Tibial nerve (tissue), 4 donors: Measurements from ENCODE around the gene INSIG1. TPM values are rescaled to one million over a fixed set of nuclear protein-coding genes. Genes with fewer than 3 reads are reported as not detected.

Experiments
- DNase-seq, 2 donors: peaks; one replicate each; pipeline ENCODE4 v3.0.0-alpha.2; 2019; ENCODE audit warnings: low spot score in 2 of 2
- H3K27ac ChIP-seq, 4 donors: fragments of 200-600 bp; sonication (generic) in 3 of 4; one replicate each; pipeline ENCODE4 v1.5.1; 2017 to 2019; ENCODE audit warnings: mild to moderate bottlenecking in 1 of 4
- H3K27me3 ChIP-seq, 2 donors: fragments of 200-600 bp; sonication (generic) in 1 of 2; one replicate each; pipeline versions ENCODE4 v1.5.1 to v1.6.0; 2017 to 2019
- H3K36me3 ChIP-seq, 3 donors: fragments of 200-600 bp; sonication (generic); one replicate each; pipeline ENCODE4 v1.5.1; 2018 to 2019
- H3K4me1 ChIP-seq, 4 donors: fragments of 200-600 bp; sonication (generic) in 3 of 4; one replicate each; pipeline ENCODE4 v1.5.1; 2017 to 2019
- H3K4me3 ChIP-seq, 4 donors: fragments of 200-600 bp; sonication (generic) in 3 of 4; one replicate each; pipeline ENCODE4 v1.5.1; 2017 to 2019; ENCODE audit warnings: mild to moderate bottlenecking in 1 of 4, moderate library complexity in 1 of 4
- H3K9me3 ChIP-seq, 4 donors: fragments of 200-600 bp; sonication (generic) in 3 of 4; one replicate each; pipeline ENCODE4 v1.5.1; 2017 to 2019
- EP300 ChIP-seq, 2 donors: sonication (generic); formaldehyde crosslinking; IDR thresholded peaks; one replicate each; pipeline ENCODE4 v1.6.1; 2017; ENCODE audit warnings: antibody characterized with exemption in 2 of 2, mild to moderate bottlenecking in 1 of 2
- POLR2A ChIP-seq, 2 donors: fragments of 450-650 bp; IDR thresholded peaks; one replicate each; pipeline ENCODE4 v1.6.1; 2017; ENCODE audit warnings: antibody characterized with exemption in 2 of 2, mild to moderate bottlenecking in 2 of 2, moderate library complexity in 2 of 2
- WGBS, 2 donors: methylation state at CpG; one replicate each; pipeline ENCODE4 v1.1.5; 2018; 5-methylcytosine and 5-hydroxymethylcytosine counted together
- total RNA-seq, 4 donors: library from RNA; depleted of rRNA; stranded (reverse); fragments of >200 nt; gene quantifications; one replicate each; pipeline ENCODE4 v1.1.0, GENCODE V29; 2016
- TF ChIP-seq, protein P1 (sequence below), 5 experiments: fragments of 200-600 bp in 3 of 5; fragments of 450-650 bp in 2 of 5; sonication (generic) in 3 of 5; IDR thresholded peaks; one replicate each; pipeline ENCODE4 v1.5.1; 2016 to 2019; ENCODE audit warnings: antibody characterized with exemption in 5 of 5, mild to moderate bottlenecking in 3 of 5, moderate library complexity in 2 of 5

Gene INSIG1
- total RNA-seq, 4 donors from 2014 or later = 66.9 to 91.7 (median 80.5) TPM

- WGBS, 2 donors = 71 to 79% methylated on average over 2 of the region's 2 CpGs
- TF ChIP-seq POLR2A (IDR thresholded peaks at IDR 0.05) = no peak
- TF ChIP-seq, protein P1, sequence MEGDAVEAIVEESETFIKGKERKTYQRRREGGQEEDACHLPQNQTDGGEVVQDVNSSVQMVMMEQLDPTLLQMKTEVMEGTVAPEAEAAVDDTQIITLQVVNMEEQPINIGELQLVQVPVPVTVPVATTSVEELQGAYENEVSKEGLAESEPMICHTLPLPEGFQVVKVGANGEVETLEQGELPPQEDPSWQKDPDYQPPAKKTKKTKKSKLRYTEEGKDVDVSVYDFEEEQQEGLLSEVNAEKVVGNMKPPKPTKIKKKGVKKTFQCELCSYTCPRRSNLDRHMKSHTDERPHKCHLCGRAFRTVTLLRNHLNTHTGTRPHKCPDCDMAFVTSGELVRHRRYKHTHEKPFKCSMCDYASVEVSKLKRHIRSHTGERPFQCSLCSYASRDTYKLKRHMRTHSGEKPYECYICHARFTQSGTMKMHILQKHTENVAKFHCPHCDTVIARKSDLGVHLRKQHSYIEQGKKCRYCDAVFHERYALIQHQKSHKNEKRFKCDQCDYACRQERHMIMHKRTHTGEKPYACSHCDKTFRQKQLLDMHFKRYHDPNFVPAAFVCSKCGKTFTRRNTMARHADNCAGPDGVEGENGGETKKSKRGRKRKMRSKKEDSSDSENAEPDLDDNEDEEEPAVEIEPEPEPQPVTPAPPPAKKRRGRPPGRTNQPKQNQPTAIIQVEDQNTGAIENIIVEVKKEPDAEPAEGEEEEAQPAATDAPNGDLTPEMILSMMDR (IDR thresholded peaks at IDR 0.05) = no peak
- no peak for TF ChIP-seq EP300 (IDR thresholded peaks at IDR 0.05)
Measured at GRCh38 chr7:155348806-155349205, 51.1 kb downstream of the INSIG1 start.

GRCh38 chr7:155349601-155350331 lies 52.1 kb downstream of the INSIG1 start:
- Histone ChIP-seq H3K9me3 (no peaks in the 10 kb centered on the region), H3K4me1 (peaks cover 0 to 13% (median 0%) of the 10 kb centered on the region in 4 donors), H3K27ac (no peak overlapping the region), H3K27me3 (peaks cover 0 to 44% of the 10 kb centered on the region in 2 donors), H3K36me3 (no peaks in the 10 kb centered on the region), H3K4me3 (no peak overlapping the region)
- no peak for DNase-seq
- TF ChIP-seq, protein P1 (IDR thresholded peaks at IDR 0.05) = no peak
- TF ChIP-seq EP300 (IDR thresholded peaks at IDR 0.05) (no peak), POLR2A (IDR thresholded peaks at IDR 0.05) (no peak)
- WGBS, 2 donors = 67 to 84% methylated on average over 37 to 48 of the region's 49 CpGs

More at GRCh38 chr7:155348806-155349205, 51.1 kb downstream of the INSIG1 start:
- Histone ChIP-seq H3K27ac (no peak overlapping the region), H3K4me3 (no peak overlapping the region), H3K27me3 (peaks cover 0 to 44% of the 10 kb centered on the region in 2 donors), H3K36me3 (no peaks in the 10 kb centered on the region), H3K4me1 (peaks cover 0 to 18% (median 0%) of the 10 kb centered on the region in 4 donors), H3K9me3 (no peaks in the 10 kb centered on the region)
- DNase-seq = no peak

GRCh38 chr7:155351120-155351870 lies 53.6 kb downstream of the INSIG1 start:
- Histone ChIP-seq H3K9me3 (no peaks in the 10 kb centered on the region), H3K4me1 (peaks cover 0 to 6% (median 0%) of the 10 kb centered on the region in 4 donors), H3K36me3 (no peaks in the 10 kb centered on the region), H3K27ac (no peak overlapping the region), H3K27me3 (peaks cover 0 to 39% of the 10 kb centered on the region in 2 donors), H3K4me3 (no peak overlapping the region)
- TF ChIP-seq EP300 (IDR thresholded peaks at IDR 0.05) (no peak), POLR2A (IDR thresholded peaks at IDR 0.05) (no peak)
- TF ChIP-seq, protein P1 (IDR thresholded peaks at IDR 0.05) = no peak
- WGBS, 2 donors = 84 to 90% methylated on average over 14 of the region's 14 CpGs
- no peak for DNase-seq

DNA sequence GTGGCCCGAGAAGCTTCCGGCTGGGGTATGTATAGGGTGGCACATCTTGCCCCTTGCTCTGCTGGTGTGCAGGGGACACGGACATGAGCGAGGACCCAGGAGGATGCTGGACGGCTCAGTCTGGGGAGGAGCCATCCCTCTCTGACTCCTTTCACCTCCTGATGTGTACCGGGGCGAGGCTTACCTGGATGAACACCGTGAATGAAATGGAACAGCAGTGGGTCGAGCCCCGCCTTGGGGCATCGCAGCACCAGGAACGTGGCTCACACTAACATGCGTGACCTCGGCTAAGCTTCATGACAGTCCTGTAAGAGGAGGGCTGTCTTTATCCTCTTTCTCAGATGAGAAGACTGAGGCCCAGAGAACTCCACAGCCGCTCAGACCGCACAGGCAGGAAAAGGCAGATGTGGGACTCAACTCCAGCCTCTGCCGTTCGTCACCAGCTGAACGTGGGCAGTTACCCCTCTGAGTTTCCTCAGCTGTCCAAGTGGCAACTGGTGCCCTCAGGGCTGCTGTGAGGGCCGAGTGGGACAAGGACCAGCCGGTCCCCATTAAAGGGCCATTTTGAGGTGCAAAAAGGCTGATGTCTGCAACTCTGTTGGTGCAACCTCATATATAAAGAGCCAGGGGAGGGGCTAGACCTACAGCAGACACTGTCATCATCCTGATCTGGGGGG lies 54.5 kb downstream of the INSIG1 start:
- DNase-seq = no peak

More for the DNA sequence above, 54.5 kb downstream of the INSIG1 start:
- WGBS, 2 donors = 74 to 80% methylated on average over 21 of the region's 21 CpGs
- H3K36me3 ChIP-seq = no peaks in the 10 kb centered on the region
- no peak overlapping the region for H3K27ac ChIP-seq
- no peaks in the 10 kb centered on the region for H3K9me3 ChIP-seq
- peaks cover 0 to 39% of the 10 kb centered on the region in 2 donors for H3K27me3 ChIP-seq
- H3K4me3 ChIP-seq = no peak overlapping the region
- no peak for TF ChIP-seq POLR2A (IDR thresholded peaks at IDR 0.05)
- TF ChIP-seq EP300 (IDR thresholded peaks at IDR 0.05) = no peak
- TF ChIP-seq, protein P1 (IDR thresholded peaks at IDR 0.05) = no peak
- H3K4me1 ChIP-seq = peaks cover 0 to 6% (median 0%) of the 10 kb centered on the region in 4 donors
